SK-N-SH (cell line): ENCODE measurements around the gene ICA1. TPM values are rescaled to one million over a fixed set of nuclear protein-coding genes. Genes with fewer than 3 reads are reported as not detected.

Source experiments
- CTCF ChIA-PET: fragments of 300-600, 350-600 bp; formaldehyde crosslinking; extraction: SDS; loops from one replicate; lab custom pipeline; 2021; lab: Yijun Ruan, JAX
- POLR2A ChIA-PET: fragments of 350-600 bp; sonication (Branson Sonifier 250); formaldehyde crosslinking; extraction: SDS; loops from one replicate; lab custom pipeline; 2020; ENCODE audit warnings: antibody characterized with exemption, inconsistent platforms; lab: Yijun Ruan, JAX
- DNase-seq: peaks from one replicate; pipeline ENCODE4 v3.0.0; 2012
- H2AFZ ChIP-seq: fragments of 200-600 bp; sonication (generic); 2 replicates; pipeline ENCODE4 v1.8.1; 2016; ENCODE audit warnings: antibody characterized with exemption, mild to moderate bottlenecking, low read depth
- H3F3A ChIP-seq: fragments of 200-600 bp; sonication (generic); replicated peaks from 2 replicates; pipeline ENCODE3; 2016; ENCODE audit warnings: antibody characterized with exemption, mild to moderate bottlenecking; ENCODE audit not compliant: insufficient read depth
- H3K27ac ChIP-seq, 2 experiments: fragments of 200-500 bp in 1 of 2; fragments of 200-600 bp in 1 of 2; sonication (Bioruptor generic) in 1 of 2; sonication (generic), shearing (Covaris generic) in 1 of 2; 2 replicates each; pipeline versions ENCODE4 v1.5.1 to v1.6.1; 2014 to 2016; ENCODE audit warnings: low read depth in 2 of 2, inconsistent platforms in 1 of 2, low read length in 1 of 2, mild to moderate bottlenecking in 1 of 2, mixed read lengths in 1 of 2
- H3K27me3 ChIP-seq: fragments of 200-600 bp; sonication (generic), shearing (Covaris generic); 2 replicates; pipeline ENCODE4 v1.6.1; 2016; ENCODE audit warnings: mixed run types; ENCODE audit not compliant: insufficient read depth
- H3K36me3 ChIP-seq, 2 experiments: fragments of 200-500 bp in 1 of 2; fragments of 200-600 bp in 1 of 2; sonication (Bioruptor generic) in 1 of 2; sonication (generic) in 1 of 2; replicated peaks in 1 of 2; 2 replicates each; pipeline versions ENCODE3 to v1.5.1; 2014 to 2016; ENCODE audit warnings: low read length in 1 of 2, mild to moderate bottlenecking in 1 of 2; ENCODE audit not compliant: insufficient read depth in 2 of 2, control insufficient read depth in 1 of 2
- H3K4me1 ChIP-seq, 2 experiments: fragments of 200-500 bp in 1 of 2; fragments of 200-600 bp in 1 of 2; sonication (Bioruptor generic) in 1 of 2; sonication (generic), shearing (Covaris generic) in 1 of 2; 2 replicates each; pipeline versions ENCODE4 v1.5.1 to v1.6.1; 2014 to 2016; ENCODE audit warnings: low read depth in 1 of 2, low read length in 1 of 2, mixed run types in 1 of 2; ENCODE audit not compliant: insufficient read depth in 2 of 2, control insufficient read depth in 1 of 2
- H3K4me2 ChIP-seq: fragments of 200-600 bp; sonication (generic), shearing (Covaris generic); 2 replicates; pipeline ENCODE4 v1.6.1; 2017; ENCODE audit warnings: mixed run types
- H3K4me3 ChIP-seq, 2 experiments: fragments of 200-500 bp in 1 of 2; fragments of 200-600 bp in 1 of 2; sonication (Bioruptor generic) in 1 of 2; sonication (generic), shearing (Covaris generic) in 1 of 2; 2 replicates each; pipeline versions ENCODE4 v1.5.1 to v1.8.1; 2014 to 2016; ENCODE audit warnings: low read depth in 2 of 2, inconsistent platforms in 1 of 2, low read length in 1 of 2, mild to moderate bottlenecking in 1 of 2, mixed read lengths in 1 of 2, moderate library complexity in 1 of 2
- H3K79me2 ChIP-seq: fragments of 200-600 bp; sonication (generic); 2 replicates; pipeline ENCODE4 v1.8.1; 2017; ENCODE audit warnings: mild to moderate bottlenecking; ENCODE audit not compliant: insufficient read depth
- H3K9ac ChIP-seq: fragments of 200-600 bp; sonication (generic); 2 replicates; pipeline ENCODE4 v1.6.1; 2017; ENCODE audit warnings: mixed run types
- H3K9me2 ChIP-seq: fragments of 200-600 bp; sonication (generic); 2 replicates; pipeline ENCODE4 v1.6.1; 2017; ENCODE audit warnings: mixed run types
- H3K9me3 ChIP-seq: fragments of 200-600 bp; sonication (generic); 2 replicates; pipeline ENCODE4 v1.6.1; 2017; ENCODE audit warnings: mixed run types, mild to moderate bottlenecking, moderate library complexity
- H4K20me1 ChIP-seq: fragments of 200-600 bp; sonication (generic); 2 replicates; pipeline ENCODE4 v1.6.1; 2017; ENCODE audit warnings: mild to moderate bottlenecking, mixed run types; ENCODE audit not compliant: insufficient read depth
- ELF1 ChIP-seq: IDR thresholded peaks from 2 replicates; pipeline ENCODE4 v1.4.0; 2012
- EP300 ChIP-seq, 2 experiments: IDR thresholded peaks; 2 replicates each; pipeline versions ENCODE4 v1.4.0 to v1.6.1; 2012; ENCODE audit warnings: borderline replicate concordance in 1 of 2, low read depth in 1 of 2, low read length in 1 of 2
- FOXJ3 ChIP-seq: sonication (generic); formaldehyde crosslinking; IDR thresholded peaks from 2 replicates; pipeline ENCODE4 v1.5.1; 2020; ENCODE audit warnings: mild to moderate bottlenecking, missing genetic modification reagents
- FOXM1 ChIP-seq: IDR thresholded peaks from 2 replicates; pipeline ENCODE4 v1.4.0; 2012; ENCODE audit warnings: low read depth, mild to moderate bottlenecking
- GABPA ChIP-seq: IDR thresholded peaks from 2 replicates; pipeline ENCODE4 v1.4.0; 2012; ENCODE audit warnings: low read depth, mild to moderate bottlenecking
- GATA2 ChIP-seq: sonication (generic); formaldehyde crosslinking; IDR thresholded peaks from 2 replicates; pipeline ENCODE4 v1.5.0; 2020; ENCODE audit warnings: mild to moderate bottlenecking, missing genetic modification reagents
- JUND ChIP-seq: IDR thresholded peaks from 2 replicates; pipeline ENCODE4 v1.4.0; 2012
- MXI1 ChIP-seq: IDR thresholded peaks from 2 replicates; pipeline ENCODE4 v1.6.1; 2012; ENCODE audit warnings: mild to moderate bottlenecking, low read depth, low read length, improper control_type of control experiment
- NFIC ChIP-seq: IDR thresholded peaks from 2 replicates; pipeline ENCODE4 v1.4.0; 2012; ENCODE audit warnings: borderline replicate concordance
- NRF1 ChIP-seq: IDR thresholded peaks from 2 replicates; pipeline ENCODE4 v1.6.1; 2012; ENCODE audit warnings: low read depth, mild to moderate bottlenecking, low read length
- POLR2AphosphoS5 ChIP-seq: IDR thresholded peaks from 2 replicates; pipeline ENCODE4 v1.6.1; 2012; ENCODE audit warnings: low read depth, low read length
- SIN3A ChIP-seq: IDR thresholded peaks from 2 replicates; pipeline ENCODE4 v1.6.1; 2012; ENCODE audit warnings: low read depth, mild to moderate bottlenecking, low read length, moderate library complexity, borderline replicate concordance
- SMC3 ChIP-seq: IDR thresholded peaks from 2 replicates; pipeline ENCODE4 v1.6.1; 2012; ENCODE audit warnings: low read depth, low read length, improper control_type of control experiment
- TAF1 ChIP-seq: IDR thresholded peaks from 2 replicates; pipeline ENCODE4 v1.6.1; 2012; ENCODE audit warnings: low read depth, mild to moderate bottlenecking, low read length, moderate library complexity, borderline replicate concordance
- YY1 ChIP-seq: IDR thresholded peaks from 2 replicates; pipeline ENCODE4 v1.4.0; 2012; ENCODE audit warnings: low read depth, mild to moderate bottlenecking
- WGBS: methylation state at CpG from one replicate; pipeline ENCODE4 v1.1.6; 2017; ENCODE audit warnings: low lambda C conversion rate; 5-methylcytosine and 5-hydroxymethylcytosine counted together
- polyA plus RNA-seq, 3 experiments: library from polyadenylated mRNA; depleted of rRNA; stranded (reverse); fragments of >200 nt; gene quantifications; 2 replicates each; pipeline ENCODE4 v1.2.3, GENCODE V29; 2012
- TF ChIP-seq, protein P1 (sequence below): IDR thresholded peaks from 2 replicates; pipeline ENCODE4 v1.4.0; 2012; ENCODE audit warnings: low read depth, borderline replicate concordance
- TF ChIP-seq, protein P2 (sequence below): IDR thresholded peaks from 2 replicates; pipeline ENCODE4; 2012
- TF ChIP-seq, protein P3 (sequence below): fragments of 150-350 bp; IDR thresholded peaks from 2 replicates; pipeline ENCODE4 v1.6.1; 2016; ENCODE audit warnings: mild to moderate bottlenecking, low read depth, low read length
- TF ChIP-seq, protein P4 (sequence below): fragments of 150-350 bp; IDR thresholded peaks from 2 replicates; pipeline ENCODE4 v1.6.1; 2017; ENCODE audit warnings: antibody characterized with exemption, low read length, low read depth, borderline replicate concordance

The ICA1 gene
- polyA plus RNA-seq, 1 of the 3 experiments (the other 2 are of a cell fraction), result 2.4 TPM

DNA sequence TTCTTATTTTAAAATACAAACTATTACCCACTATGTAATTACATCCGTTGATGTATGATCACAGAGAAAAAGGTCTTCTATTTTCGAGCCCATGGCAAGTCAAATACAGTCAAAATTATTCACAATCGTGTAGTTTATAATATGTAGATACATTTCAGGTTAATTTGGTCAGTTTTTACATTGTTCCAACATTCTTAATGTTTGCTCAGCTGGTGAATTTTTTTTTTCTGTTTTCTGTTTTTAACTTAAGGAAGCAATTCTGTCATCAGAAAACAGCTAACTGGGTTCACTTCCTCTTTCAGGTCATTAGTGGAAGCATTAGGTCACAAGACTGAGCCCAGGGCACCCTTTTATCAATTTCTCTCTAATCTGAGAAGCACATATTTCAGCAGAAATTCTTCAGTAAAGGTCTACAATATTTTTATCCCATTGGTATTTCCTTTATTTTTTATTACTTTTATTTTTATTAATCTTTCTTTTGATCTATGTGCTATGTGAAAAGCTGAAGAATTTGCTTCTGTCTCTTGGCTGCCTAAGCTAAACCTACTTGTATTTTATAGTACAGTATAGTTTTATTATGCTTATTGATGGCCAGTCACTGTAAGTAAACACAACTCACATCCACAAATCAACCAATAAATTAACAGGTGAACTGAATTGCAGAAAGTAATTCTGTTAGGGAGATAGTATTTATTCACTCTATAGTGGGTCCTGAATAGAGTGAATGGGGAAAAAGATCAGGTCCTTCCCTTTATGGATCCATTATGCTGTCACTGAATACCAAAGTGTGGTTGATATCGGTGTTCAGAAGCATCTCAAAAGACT, 84.6 kb downstream of the ICA1 start:
- POLR2A ChIA-PET, result no interaction called here
- 51% methylated on average over 4 of the region's 4 CpGs for WGBS
- Histone ChIP-seq H3K79me2 (no peaks in the 10 kb centered on the region), H3K9me3 (no peaks in the 10 kb centered on the region), H3K4me3 (no peak overlapping the region), H3K4me2 (no peak overlapping the region), H3K9ac (no peak overlapping the region), H2AFZ (no peak overlapping the region), H3K36me3 (peaks cover 0 to 21% of the 10 kb centered on the region in 2 experiments), H3F3A (no peaks in the 10 kb centered on the region), H3K4me1 (peaks cover 0 to 38% of the 10 kb centered on the region in 2 experiments; a peak in 2 of 4 replicates), H3K9me2 (no peaks in the 10 kb centered on the region), H3K27ac (peak overlapping the region in 1 of 2 experiments; percentile 81; a peak in 2 of 4 replicates), H3K27me3 (peaks cover 5% of the 10 kb centered on the region; the same call in 1 of the 2 replicates), H4K20me1 (no peaks in the 10 kb centered on the region)
- no peak for TF ChIP-seq ELF1
- TF ChIP-seq EP300 (IDR thresholded peaks at IDR 0.05; ENCODE audit: borderline replicate concordance in 1 of 2, low read depth in 1 of 2, low read length in 1 of 2), result no peak
- TF ChIP-seq, protein P1, sequence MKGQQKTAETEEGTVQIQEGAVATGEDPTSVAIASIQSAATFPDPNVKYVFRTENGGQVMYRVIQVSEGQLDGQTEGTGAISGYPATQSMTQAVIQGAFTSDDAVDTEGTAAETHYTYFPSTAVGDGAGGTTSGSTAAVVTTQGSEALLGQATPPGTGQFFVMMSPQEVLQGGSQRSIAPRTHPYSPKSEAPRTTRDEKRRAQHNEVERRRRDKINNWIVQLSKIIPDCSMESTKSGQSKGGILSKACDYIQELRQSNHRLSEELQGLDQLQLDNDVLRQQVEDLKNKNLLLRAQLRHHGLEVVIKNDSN, result no peak
- TF ChIP-seq, protein P2, sequence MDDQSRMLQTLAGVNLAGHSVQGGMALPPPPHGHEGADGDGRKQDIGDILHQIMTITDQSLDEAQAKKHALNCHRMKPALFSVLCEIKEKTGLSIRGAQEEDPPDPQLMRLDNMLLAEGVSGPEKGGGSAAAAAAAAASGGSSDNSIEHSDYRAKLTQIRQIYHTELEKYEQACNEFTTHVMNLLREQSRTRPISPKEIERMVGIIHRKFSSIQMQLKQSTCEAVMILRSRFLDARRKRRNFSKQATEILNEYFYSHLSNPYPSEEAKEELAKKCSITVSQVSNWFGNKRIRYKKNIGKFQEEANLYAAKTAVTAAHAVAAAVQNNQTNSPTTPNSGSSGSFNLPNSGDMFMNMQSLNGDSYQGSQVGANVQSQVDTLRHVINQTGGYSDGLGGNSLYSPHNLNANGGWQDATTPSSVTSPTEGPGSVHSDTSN, result no peak
- TF ChIP-seq NFIC, result no peak
- TF ChIP-seq JUND, result no peak
- TF ChIP-seq SIN3A, result no peak
- TF ChIP-seq, protein P3, sequence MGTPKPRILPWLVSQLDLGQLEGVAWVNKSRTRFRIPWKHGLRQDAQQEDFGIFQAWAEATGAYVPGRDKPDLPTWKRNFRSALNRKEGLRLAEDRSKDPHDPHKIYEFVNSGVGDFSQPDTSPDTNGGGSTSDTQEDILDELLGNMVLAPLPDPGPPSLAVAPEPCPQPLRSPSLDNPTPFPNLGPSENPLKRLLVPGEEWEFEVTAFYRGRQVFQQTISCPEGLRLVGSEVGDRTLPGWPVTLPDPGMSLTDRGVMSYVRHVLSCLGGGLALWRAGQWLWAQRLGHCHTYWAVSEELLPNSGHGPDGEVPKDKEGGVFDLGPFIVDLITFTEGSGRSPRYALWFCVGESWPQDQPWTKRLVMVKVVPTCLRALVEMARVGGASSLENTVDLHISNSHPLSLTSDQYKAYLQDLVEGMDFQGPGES, result no peak
- TF ChIP-seq MXI1, result no peak
- no peak for TF ChIP-seq YY1
- TF ChIP-seq SMC3, result no peak
- TF ChIP-seq, protein P4, sequence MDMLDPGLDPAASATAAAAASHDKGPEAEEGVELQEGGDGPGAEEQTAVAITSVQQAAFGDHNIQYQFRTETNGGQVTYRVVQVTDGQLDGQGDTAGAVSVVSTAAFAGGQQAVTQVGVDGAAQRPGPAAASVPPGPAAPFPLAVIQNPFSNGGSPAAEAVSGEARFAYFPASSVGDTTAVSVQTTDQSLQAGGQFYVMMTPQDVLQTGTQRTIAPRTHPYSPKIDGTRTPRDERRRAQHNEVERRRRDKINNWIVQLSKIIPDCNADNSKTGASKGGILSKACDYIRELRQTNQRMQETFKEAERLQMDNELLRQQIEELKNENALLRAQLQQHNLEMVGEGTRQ, result no peak
- no peak for TF ChIP-seq FOXJ3 (CRISPR knock-in tag)
- TF ChIP-seq FOXM1, result no peak
- no peak for TF ChIP-seq GABPA
- no peak for TF ChIP-seq NRF1
- no peak for TF ChIP-seq GATA2
- no peak for TF ChIP-seq TAF1
- TF ChIP-seq POLR2AphosphoS5, result no peak
- DNase-seq, result no peak
- CTCF ChIA-PET, result interaction anchor here (0.7 to 2.1 kb wide), 5 partner anchors 10 to 38 kb away, joined by 3 to 6 read pairs (median 5); no protein-coding TSS in a partner anchor
